Left ventricle myocardium superior (tissue), 1 donor: ENCODE data around the gene SNX2. TPM values are rescaled to one million over a fixed set of nuclear protein-coding genes. Genes with fewer than 3 reads are reported as not detected.

Experiments
- ATAC-seq: fragments of 200-7000 bp; cut with Tn5 transposase; one replicate; pipeline ENCODE4 v1.9.1; 2020; ENCODE audit warnings: mild to moderate bottlenecking, moderate library complexity
- DNase-seq: peaks from one replicate; pipeline ENCODE4 v3.0.0-alpha.2; 2020
- intact Hi-C: fragments of 100-400 bp; cut with micrococcal nuclease; formaldehyde crosslinking; loops from one replicate; pipeline ENCODE4 v1.11.0; 2022
- total RNA-seq: library from RNA; stranded (reverse); fragmentation: NEBNext Ultra II Directional; extraction: Animal tissue kit (Norgen Biotek cat#: 25700); gene quantifications from one replicate; pipeline ENCODE4 v1.2.1, GENCODE V29; 2021
- donor health status: DM: no; HTN: yes; CAD: no; lungs with severe emphysema.

The SNX2 gene
- total RNA-seq, 1 donor from 2014 or later = 38.2 TPM

- intact Hi-C loops = no loop called here
- DNase-seq (no peak), ATAC-seq (no peak)
Measured at GRCh38 chr5:122877518-122877917, 102.6 kb downstream of the SNX2 start.

DNA sequence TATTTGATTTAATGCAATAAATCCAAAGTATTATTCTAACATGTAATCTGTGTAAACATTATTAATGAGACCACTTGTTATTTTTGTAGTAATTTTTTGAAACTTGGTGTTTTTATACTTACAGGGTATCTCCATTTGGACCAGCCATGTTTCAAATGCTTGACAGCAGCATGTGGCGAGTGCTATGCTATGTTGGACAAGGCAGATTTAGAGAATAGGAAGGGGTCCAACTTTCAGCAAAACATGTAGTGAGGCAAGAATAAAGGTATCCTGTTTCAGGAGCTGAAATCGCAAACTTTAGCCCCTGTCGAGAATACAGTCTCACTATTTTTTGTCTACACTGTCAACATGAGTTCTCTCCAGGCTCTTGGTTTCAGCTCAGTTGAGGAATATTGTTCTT lies 104.2 kb downstream of the SNX2 start:
- ATAC-seq (no peak), DNase-seq (no peak)
- intact Hi-C loops = no loop called here

Other genes with a start within 250 kb of the SNX2 start
- gene SNX24, start 70.5 kb downstream of the SNX2 start, total RNA-seq = 19.3 TPM